NAMALWA (cell line): ENCODE data around the gene ADAMTS17.

Experiments used
- DNase-seq: peaks from one replicate; pipeline ENCODE4 v3.0.0-alpha.2; 2015; ENCODE audit warnings: low spot score

ADAMTS17 gene

DNA sequence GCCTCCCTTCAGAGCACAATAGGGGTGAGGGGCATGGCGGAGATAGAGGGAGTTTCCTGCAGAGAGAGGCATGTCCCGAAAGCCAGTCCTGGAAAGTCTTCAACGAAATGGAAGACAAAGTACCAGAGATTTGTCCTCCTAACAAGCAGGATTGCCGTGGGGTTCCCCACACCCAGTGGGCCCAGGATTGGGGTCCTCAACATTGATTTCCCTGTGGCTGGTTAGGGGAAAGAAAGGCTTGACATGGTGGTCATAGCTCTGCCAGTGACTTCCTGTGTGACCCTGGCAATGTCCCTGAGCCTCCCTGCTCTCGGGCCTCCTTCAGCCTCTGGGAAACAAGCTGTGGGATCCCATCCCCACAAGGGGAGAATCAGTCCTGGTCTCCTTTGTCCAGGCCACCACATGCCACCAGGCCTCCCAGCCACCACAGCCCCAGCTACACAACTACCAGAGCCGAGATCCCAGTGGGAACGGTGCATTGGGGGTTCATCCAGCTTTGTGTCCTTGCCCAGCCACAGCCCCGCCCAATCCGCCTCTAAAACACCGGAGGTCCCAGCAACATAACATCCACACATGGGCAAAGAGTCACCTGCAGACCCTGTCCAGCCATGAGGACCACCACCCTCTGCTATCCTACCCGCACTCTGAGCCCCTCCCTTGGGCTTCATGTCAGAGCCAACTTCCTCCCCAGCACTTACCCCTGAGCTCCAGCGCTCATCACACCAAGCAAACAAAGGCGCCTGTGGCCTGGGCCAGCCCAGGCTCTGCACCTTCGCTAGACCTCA is 63.0 kb downstream of the ADAMTS17 start:
- DNase-seq: no peak

- no peak for DNase-seq
Observed at GRCh38 chr15:100277087-100277855, 64.5 kb downstream of the ADAMTS17 start.

- DNase-seq: no peak
Observed at GRCh38 chr15:100276506-100276905, 65.3 kb downstream of the ADAMTS17 start.

- no peak for DNase-seq
Observed at GRCh38 chr15:100275641-100276040, 66.1 kb downstream of the ADAMTS17 start.

DNA sequence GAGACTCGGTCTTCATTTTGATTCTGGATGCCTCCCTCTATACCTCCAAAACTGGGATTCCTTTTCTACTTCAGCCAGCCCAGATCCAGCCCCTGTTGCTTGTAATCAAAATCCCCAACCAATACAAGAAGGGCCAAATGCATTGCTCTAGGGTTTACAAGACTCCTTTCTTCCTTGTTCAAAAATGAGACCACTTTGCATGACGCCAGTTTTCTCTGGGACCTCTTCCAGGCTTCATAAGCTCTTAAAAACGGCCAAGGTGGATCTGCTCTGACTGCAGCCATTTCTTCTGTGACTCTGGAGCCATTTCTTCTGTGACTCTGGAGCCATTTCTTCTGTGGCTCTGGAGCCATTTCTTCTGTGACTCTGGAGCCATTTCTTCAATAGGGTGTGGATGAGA is 71.9 kb downstream of the ADAMTS17 start:
- DNase-seq: no peak

- DNase-seq: no peak
Observed at GRCh38 chr15:100266166-100266565, 75.6 kb downstream of the ADAMTS17 start.

GRCh38 chr15:100265641-100266035 is 76.1 kb downstream of the ADAMTS17 start:
- DNase-seq: no peak

- no peak for DNase-seq
Observed at GRCh38 chr15:100264994-100265640, 76.7 kb downstream of the ADAMTS17 start.

GRCh38 chr15:100263721-100264455 is 77.9 kb downstream of the ADAMTS17 start:
- DNase-seq: no peak

- no peak for DNase-seq
Observed at GRCh38 chr15:100263031-100263430, 78.7 kb downstream of the ADAMTS17 start.

DNA sequence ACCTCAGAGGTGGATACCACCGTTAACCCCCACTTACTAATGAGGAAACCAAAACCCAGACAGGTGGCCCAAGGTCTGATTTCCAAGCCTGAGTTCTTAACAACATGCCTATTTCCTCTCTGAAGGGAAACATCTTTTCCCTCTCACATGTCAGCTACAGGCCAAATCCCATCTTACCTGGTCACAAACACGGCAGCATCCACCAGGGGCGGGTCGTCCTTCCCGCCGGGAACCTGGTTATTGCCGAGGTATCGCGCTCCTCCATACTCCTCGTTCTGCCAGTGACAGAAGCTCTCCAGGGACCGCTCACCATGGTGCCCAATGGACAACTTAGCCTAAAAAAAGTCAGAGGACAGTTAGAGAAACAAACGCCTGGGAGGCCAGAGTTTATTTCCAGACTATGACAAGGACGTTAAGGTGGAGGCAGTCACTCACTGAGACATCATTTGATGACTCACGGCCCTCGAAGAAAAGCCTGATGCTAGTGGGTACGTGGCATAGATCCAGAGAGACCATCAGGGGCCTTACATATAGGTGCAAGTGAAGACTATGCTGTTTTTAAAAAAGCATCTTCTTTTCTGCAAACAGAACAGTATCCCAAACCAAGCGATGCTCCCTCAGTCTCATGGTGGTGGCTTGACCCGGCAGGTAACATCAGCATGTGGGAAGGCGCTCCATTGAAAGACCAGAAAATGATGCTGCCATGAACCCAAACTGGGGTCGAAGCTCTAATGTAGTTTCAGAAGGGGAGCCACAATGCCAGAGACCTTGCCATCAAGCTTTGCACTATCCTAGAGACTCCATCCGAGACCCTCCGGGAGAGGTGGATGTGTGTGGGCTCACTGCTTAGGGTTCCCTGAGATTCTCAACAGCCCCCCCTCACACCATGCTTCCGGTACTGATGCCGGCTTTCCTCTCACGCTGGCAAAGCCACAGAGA is 80.2 kb downstream of the ADAMTS17 start:
- no peak for DNase-seq

DNA sequence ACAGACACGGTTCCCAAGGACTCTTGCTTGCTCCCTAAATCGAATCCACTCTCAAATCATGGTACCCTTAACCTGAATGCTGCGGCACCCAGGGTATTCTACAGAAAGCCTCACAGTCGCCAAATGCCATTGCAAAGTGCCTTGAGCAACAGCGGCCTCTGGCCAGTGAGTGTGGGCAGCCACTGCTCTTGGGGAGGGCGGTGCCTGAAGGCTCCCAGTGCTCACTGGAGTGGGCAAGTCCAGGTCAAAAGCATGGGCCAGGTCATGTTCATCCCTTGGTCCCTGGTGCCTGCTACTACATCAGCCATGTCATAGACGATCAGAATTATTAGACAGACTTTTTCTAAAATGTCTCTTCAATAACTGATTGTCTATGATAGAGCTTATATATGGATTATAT is 82.5 kb downstream of the ADAMTS17 start:
- no peak for DNase-seq

DNA sequence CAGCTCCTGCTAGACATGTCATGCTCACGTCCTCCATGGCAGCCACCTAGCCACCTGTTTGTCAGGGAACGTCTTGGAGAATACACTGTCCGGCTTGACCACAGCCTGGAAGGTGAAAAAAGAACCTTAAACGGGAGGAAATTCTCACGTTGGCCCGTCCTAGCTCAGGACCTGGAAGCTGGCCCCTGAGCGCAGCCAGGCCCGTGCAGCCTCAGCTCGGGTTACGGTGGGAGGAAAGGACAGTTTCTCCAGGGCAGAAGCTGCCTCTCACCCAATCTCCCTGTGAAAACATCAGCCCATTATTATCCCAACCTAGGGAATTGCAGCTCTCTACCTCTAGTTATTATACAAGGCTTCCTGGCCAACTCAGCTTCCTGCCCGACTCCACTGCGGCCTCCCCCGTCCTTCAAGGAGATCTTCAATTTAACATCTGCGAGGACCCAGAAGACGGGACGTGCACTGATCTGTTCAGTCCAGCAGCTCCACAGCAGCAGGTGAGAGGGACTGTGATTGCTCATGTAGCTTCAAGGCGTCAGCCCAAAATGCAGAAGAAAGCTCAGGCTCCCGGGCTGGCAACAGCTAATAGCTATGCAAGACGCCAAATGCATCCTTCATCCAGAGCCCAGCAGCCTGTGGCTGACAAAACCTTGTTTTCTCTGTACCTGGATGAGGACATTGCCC is 84.7 kb downstream of the ADAMTS17 start:
- DNase-seq: no peak

GRCh38 chr15:100256101-100256969 is 85.4 kb downstream of the ADAMTS17 start:
- no peak for DNase-seq

DNA sequence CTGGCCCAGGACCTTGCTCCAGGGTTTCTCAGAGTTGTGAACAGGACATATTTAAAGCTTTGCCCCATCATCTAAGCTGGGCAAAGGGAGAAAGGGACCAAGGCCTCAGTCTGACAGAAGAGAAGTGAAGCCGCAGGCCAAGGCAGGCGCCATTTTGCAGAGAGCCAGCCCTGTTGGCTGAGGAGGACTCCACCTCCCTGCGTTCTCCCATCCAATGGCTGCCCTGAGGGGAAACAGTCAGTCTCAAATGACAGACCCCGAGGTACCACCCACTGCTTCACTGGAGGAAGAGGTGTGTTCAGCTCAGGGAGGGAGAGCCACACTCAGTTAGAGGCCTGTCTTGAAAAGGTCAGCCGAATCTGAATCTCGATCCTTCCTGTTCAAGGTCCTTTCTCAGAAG is 86.1 kb downstream of the ADAMTS17 start:
- no peak for DNase-seq

GRCh38 chr15:100254691-100255090 is 87.1 kb downstream of the ADAMTS17 start:
- DNase-seq: no peak

- no peak for DNase-seq
Observed at GRCh38 chr15:100254285-100254684, 87.5 kb downstream of the ADAMTS17 start.

GRCh38 chr15:100253640-100254039 is 88.1 kb downstream of the ADAMTS17 start:
- peak; percentile 8 for DNase-seq

GRCh38 chr15:100252779-100253417 is 88.9 kb downstream of the ADAMTS17 start:
- DNase-seq: no peak
